K562 (cell line): ENCODE results near the gene SPAG16.

Experiments
- ZC3H4 ChIP-seq: sonication (generic); formaldehyde crosslinking; IDR thresholded peaks from 2 replicates; pipeline ENCODE4 v1.9.0; 2021; ENCODE audit warnings: missing genetic modification reagents, borderline replicate concordance
- TF ChIP-seq, protein P1 (sequence below): fragments of 450-650 bp; formaldehyde crosslinking; IDR thresholded peaks from 2 replicates; pipeline ENCODE4 v1.4.0; 2022; ENCODE audit warnings: missing genetic modification characterization

GRCh38 chr2:213649176-213649575, 364.9 kb downstream of the SPAG16 start:
- TF ChIP-seq, protein P1, sequence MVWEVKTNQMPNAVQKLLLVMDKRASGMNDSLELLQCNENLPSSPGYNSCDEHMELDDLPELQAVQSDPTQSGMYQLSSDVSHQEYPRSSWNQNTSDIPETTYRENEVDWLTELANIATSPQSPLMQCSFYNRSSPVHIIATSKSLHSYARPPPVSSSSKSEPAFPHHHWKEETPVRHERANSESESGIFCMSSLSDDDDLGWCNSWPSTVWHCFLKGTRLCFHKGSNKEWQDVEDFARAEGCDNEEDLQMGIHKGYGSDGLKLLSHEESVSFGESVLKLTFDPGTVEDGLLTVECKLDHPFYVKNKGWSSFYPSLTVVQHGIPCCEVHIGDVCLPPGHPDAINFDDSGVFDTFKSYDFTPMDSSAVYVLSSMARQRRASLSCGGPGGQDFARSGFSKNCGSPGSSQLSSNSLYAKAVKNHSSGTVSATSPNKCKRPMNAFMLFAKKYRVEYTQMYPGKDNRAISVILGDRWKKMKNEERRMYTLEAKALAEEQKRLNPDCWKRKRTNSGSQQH (CRISPR knock-in tag), result no peak
- TF ChIP-seq ZC3H4 (CRISPR knock-in tag), result no peak
